GM12874 (cell line): ENCODE data around the gene AGAP1.

Source experiments
- TF ChIP-seq, protein P1 (sequence below): IDR thresholded peaks from 2 replicates; pipeline ENCODE4 v1.5.1; 2011; ENCODE audit warnings: low read depth, mild to moderate bottlenecking, control low read depth, low read length, moderate library complexity; ENCODE audit not compliant: insufficient read depth

Gene AGAP1

DNA sequence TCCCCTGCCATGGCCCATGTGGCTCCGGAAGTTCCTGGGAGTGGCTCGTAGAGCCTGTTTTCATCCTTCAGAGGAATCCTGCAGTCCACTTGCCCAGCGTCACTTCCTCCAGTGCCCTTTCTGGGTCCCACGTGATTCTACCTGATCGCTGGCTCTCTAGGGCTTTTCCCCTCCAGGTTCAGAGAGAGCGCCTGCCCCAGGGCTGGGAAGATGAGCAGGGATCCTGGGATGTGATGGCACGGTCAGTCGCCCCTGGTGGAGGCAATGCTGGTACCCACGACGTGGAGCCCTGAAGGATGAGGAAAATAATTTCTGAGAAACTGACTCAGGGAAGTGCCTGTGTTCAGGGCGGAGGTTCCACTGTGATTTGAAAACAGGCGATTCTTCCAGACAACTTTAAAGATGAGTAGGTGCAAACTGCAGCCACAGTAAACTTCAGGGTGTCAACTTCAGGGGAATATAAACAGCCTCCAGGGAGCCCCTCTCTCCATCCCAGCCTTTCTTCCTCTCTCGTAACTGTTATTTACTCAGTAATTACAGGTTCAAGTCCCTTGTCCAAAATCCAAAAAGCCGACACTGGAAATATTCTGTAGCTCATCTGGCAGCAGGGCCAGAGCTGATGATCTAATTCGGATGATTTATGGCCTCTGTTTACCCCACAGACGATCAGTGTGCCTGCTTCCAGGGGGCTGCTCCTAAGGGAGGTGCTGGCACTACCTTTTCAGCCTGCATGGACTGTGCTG is 105.9 kb downstream of the AGAP1 start:
- TF ChIP-seq, protein P1, sequence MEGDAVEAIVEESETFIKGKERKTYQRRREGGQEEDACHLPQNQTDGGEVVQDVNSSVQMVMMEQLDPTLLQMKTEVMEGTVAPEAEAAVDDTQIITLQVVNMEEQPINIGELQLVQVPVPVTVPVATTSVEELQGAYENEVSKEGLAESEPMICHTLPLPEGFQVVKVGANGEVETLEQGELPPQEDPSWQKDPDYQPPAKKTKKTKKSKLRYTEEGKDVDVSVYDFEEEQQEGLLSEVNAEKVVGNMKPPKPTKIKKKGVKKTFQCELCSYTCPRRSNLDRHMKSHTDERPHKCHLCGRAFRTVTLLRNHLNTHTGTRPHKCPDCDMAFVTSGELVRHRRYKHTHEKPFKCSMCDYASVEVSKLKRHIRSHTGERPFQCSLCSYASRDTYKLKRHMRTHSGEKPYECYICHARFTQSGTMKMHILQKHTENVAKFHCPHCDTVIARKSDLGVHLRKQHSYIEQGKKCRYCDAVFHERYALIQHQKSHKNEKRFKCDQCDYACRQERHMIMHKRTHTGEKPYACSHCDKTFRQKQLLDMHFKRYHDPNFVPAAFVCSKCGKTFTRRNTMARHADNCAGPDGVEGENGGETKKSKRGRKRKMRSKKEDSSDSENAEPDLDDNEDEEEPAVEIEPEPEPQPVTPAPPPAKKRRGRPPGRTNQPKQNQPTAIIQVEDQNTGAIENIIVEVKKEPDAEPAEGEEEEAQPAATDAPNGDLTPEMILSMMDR, result no peak

DNA sequence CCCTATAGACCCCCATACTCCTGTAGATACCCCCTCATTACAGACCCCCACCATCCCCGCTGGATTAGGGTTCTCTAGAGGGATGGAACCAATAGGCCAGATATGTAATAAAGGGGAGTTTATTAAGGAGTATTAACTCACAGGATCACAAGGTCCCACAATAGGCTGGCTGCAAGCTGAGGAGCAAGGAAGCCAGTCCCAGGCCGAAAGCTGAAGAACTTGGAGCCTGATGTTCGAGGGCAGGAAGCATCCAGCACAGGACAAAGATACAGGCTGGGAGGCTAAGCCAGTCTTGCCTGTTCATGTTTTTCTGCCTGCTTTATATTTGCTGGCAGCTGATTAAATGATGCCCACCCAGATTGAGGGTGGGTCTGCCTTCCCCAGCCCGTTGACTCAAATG is 106.6 kb downstream of the AGAP1 start:
- TF ChIP-seq, protein P1, result no peak

DNA sequence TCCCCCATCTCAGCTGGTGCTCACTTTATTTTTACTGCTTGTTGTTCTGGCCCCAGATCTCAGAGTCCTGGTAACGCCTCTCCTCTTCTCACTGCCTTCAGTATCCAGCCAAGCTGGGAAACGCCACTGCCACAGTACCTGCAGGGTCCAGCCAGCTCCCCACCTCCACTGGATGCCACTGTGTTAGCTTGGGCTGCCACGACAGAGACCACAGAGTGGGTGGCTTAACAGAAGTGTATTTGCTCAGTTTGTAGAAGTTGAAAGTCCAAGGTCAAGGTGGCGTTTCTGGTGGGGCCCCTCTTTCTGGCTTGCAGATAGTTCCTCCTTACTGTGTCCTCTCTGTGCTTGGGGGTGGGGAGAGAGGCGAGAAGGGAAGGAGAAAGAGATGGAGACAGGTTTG is 107.1 kb downstream of the AGAP1 start:
- TF ChIP-seq, protein P1, result no peak

DNA sequence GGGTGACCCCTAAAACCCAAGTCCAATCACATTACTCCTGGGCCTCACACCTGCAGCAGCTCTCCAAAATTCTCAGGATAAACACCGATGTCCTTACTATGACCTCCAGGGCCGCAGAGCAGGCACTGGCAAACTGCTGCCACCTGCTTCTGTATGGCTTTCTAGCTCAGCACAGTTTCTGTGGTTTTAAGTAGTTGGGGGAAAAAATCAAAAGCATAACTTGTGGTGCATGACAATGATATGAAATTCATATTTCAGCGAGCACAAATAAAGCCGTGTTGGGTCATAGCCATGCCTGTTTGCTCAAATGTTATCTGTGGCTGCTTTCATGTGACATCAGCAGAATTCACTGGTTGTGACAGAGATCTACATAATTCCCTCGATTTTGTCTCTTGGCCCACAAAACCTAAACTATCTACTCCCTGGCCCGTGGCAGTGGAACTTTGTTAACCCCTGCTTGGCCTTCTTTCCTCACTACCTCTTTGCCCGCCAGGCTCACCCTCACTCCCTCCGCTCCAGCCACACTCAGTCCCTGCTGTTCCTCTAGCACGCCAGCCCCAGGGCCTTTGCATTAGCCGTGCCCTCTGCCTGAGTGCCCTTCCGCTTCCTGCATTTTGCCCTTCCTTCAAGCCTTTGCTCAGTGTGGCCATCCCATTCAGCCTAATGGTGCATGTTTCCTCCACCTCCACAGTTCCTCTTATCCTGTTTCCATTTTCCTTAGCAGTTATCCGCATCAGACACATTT is 108.3 kb downstream of the AGAP1 start:
- TF ChIP-seq, protein P1, result no peak

DNA sequence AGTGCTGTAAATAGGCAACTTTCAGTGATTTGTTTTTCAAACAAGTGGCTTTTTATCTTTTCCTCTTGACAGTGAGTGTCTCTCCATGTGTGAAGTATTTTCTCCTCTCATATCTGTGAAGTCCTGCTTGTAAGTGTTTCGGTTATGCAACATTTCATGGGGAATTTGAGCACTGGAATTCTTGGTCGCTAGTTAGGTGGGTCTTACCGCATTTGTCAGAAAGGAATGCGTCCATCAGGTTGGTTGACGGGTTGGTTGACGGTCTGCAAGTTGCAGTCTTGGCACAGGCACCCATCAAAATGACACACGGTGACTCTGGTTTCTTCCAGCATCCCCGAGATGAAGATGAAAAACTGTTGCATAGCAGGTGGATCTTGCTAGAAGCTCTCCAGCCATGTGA is 109.8 kb downstream of the AGAP1 start:
- TF ChIP-seq, protein P1, result no peak

DNA sequence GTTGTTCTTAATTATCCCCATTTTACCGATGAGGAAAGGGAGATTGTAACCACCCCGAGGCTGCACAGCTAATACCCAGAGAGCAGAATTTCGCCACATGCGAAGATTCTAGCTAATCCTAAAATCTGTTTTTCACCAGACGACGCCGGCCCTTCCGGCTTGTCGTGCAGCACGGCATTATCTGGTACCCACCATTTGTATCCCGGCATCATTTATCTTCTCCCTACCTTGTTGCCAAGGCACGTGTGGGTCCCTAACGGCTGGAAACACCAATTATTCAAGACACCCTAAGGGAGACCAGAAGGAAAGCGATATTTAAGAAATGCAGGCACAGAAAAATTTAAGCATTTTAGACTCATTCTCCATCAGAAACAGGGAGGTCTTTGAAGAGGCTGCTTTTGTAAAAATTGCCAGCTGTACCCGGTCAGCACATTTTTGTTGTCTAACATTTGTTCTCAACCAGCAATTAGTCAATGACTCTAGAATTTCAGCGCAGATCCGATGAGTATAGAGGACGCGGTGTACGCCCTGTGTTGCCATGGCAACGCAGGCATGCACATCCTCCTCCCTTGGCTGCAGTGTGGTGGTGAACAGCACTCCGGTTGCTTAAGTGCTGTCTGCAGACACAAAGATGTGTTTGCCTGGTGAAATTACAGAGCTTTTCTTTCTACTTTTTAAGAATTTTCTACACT is 111.6 kb downstream of the AGAP1 start:
- TF ChIP-seq, protein P1, result no peak

DNA sequence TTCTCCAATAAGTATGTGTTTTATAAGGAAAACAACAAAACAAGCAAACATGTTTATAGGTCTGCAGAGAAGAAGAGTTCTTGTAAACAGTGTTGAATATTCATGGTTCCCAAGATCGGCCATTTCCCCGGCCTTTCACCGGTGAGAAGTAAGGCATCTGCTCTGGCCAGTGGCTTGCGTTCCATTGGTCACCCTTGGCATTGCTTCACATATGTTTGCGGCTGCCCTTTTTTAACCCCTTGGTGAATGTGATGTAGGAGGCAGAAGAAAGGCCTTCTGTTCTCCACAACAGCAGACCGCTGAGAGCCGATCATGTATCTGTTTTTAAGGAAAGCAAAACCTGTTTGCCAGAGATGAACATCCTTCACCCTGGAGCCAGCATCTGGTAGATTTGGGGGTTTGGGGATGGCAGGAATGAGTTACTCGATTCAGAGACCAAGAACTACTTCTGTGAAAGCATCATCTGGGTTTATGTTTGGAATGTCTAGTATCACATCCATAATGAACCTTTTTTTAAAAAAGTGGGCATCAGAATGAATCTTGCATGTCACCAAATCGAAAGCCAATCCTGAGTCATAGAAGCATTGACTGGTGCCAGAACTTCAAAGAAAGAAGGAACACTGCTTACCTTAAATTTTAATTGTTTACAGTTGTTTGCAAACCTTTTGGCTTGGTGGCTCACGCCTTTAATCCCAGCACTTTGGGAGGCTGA is 112.3 kb downstream of the AGAP1 start:
- TF ChIP-seq, protein P1, result no peak
